ENCODE results near the gene ATP11A.
"Not testable (repeated sequence)": the region's sequence is repeated elsewhere in the genome, so short reads cannot be mapped to it uniquely, and the experiment has no call there.

The ATP11A gene

DNA sequence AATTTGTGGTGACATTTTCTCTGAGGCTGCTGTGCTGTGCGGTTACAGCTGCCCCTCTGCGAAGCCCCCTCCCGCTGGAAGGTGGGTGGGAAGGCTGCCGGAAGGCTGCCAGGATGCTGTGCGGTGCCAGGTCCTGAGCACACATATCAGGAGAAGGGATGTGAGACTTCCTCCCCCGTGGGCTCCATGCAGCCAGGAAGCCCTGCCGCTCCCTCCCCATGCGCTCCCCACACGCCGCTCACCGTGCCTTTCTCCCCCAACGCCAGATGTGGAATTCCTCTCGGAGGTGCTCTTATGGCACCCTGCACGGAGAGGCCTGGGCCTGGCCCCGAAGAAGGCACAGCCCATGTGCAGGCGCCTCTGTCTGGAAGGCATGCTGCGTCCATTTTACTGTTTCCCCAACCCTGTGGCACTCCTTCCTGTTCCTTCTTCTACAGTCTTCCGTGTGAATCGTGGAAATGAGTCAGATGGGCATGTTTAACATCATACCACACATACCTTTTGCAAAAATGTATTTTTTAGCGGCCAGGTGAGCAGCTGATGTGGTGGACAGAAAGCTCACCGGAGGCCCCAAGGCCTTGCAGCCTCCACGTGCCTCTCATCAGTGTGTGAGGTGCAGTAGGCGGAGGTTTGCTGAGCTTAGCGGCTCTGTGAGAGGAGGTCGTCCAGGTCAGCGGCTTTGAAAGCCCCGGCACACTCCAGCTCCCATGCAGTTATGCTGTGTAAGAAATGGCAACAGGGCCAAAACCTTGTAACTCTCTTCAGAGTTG lies 88.0 kb downstream of the ATP11A start:
- no peak for DNase-seq

DNA sequence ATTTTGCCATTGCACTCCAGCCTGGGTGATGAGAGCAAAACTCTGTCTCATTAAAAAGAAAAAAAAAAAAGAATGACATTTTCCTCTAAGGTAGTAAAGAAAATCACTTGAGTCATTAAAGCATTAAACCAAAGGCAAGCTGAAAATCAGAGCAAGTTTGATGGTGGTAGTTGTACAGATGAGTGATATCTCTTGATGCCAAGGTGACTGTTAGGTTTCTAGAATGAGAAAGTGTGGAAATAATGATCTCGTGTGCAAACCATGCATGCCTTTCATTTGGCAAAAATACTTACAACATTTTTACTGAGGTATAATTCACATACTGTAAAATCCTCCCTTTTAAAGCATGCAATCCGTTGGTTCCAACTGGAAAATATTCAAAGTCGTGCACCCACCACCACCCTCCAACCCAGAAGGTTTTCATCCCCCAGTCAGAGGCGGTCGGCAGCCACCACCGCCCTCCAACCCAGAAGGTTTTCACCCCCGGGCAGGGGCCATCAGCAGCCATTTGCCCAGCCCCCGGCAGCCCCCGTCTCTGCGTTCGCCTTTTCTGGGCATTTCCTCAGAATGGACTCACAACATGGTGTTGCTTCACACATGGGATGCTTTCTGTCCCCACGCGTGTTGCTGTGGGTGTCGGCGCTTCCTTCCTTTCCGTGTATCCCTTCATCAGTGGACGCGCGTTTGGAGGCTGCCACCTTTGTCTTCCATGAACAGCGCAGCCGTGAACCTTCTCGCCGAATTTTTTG lies 90.2 kb downstream of the ATP11A start:
- DNase-seq: no peak

DNA sequence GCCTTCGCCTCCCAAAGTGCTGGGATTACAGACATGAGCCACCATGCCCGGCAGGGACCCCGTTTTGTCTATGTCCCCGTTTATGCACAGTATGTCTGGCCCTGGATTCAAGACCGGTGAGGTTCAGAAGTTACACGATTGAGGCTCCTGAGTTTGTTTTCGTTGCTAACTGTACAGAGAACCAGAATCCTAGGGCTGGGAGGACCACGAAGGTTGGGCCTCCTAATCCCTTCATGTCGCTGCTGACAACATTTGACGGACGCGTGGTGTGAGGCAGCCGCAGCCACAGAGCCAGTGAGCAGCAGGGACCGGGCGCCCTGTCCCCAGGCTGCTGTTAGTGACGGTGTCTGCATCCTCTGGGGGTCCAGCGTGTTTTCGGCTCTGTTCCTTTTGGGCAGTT lies 91.4 kb downstream of the ATP11A start:
- DNase-seq: no peak

DNA sequence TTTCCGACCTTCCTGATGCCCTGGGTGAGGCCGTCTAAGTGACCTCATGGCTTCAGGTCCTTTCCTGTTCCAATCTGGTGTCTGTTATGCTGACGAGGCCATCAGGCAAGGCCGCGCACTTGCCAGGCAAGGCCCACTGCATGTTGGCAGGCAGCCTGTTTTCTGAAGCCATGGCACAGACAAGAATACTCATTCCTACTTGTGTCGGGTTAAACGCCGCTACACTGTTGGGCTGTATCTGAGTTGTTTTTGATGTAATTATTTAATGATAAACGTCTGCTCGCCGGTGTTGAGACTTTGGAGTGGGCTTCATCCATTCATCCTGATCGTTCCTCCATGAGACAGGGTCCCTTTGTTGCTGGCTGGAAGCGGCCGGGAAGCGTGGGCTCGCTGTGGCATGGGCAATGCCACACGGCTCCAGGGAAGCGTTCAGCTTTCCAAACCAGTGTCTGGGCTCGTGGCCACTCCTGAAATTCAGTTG lies 92.1 kb downstream of the ATP11A start:
- no peak for DNase-seq

DNA sequence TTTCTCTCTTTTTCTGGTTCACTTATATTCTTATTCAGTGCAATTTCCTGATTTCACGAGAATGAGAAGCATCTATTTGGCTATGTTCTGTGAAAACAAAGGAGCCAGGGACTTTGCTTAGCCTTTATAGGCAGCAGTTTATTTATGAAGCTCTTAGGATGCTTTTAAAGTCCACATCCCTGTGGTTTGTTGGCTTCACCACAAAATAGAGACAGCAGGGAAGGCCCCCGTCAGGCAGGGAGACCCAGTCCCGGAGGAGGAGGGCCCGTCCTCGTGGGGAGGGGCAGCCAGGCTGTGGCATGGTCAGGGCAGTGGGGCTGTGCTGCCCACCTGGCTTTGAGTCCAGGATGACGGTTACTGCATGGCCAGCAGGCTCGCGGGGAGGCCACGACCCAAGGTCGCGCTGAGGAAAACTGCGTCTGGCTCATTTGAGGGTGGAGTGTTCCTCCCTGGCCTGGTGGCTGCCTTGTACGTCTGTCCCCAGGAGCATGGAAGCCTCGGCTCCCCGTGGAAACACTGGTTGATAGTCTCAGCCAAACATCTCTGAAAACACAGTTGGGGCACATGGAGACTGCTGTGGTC lies 92.7 kb downstream of the ATP11A start:
- no peak for DNase-seq

DNA sequence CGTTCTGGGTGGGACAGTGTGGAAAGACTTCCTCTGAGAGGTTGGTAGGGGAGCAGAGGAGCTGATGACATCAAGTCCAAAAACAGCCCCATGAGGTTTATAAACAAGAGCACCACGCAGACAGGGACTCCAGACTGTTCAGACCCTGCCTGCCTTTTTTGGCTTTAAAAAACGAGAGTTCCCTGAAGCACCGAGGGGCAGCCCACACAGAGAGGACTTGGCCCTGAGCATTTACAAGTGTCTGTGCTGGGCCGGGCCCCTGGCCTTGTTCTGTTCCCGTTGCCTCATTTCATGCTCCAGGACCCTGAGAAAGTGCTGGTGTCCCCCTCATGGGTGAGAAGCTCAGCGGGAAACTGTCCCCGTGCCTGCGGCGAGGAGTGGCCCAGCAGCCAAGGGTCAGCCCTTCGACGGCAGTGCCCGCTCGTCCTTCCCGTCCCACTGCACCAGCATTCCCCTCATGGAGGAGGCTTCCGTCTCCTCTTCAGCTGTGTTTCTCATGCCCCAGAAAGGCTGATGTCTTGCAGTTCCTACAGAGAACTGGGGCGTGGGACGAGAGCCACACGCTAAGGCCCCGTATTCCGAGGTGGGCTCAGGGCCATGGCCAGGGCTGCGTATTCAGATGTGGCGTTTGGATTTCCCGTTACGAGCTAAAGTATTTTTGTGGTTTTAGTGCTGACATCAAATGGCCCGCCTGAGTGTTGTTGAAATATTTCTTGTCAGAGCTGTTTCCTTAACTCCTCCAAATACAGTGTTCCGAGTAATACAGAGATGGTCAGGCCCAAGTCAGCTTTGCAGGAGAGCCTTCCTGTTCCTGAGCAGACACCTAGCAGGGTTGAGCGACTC lies 93.5 kb downstream of the ATP11A start:
- no peak for DNase-seq

DNA sequence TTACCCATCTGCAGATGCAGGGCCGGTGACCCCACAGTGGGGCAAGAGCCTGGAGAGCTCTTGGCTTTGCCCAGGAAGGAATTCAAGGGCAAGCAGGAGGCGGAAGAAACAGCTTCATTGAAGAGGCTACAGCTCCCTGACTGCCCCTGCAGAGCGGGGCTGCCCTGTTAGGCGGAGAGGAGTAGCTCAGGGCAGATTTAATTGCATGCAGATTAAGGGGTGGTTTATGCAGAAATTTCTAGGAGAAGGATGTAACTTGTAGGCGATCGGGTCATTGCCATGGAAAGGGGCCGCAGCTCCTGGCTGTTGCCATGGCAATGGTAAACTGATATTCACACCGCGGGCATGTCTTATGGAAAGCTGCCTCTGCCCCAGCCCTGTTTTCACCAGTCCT lies 94.1 kb downstream of the ATP11A start:
- DNase-seq: no peak

DNA sequence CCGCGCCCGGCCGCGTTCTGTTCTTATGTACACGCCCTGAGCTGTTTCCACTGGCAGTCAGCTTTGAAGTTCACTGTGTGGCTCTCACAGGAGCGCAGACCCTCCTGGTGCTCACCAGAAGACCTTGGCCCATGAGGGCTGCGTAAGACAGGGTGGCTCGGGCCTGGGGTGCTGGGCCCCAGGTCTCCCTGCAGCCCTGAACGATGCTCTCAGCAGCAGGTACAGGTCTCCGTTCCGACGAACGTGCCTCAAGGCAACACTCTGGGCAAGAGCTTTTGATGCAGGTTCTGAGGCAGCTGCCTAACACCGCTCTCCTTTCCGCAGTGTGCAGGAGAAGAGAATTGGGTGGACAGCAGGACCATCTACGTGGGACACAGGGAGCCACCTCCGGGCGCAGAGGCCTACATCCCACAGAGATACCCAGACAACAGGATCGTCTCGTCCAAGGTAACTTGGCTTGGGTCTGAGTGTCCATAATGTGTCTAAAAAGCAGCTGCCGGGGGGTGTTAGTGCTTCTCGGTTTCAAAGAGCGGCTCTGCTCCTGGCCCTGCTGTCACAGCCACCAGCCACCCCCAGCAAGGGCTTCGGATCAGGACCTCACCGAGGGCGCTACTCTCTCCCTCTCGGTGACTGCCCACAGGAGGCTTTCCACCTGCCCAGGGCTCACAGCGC lies 95.1 kb downstream of the ATP11A start:
- no peak for DNase-seq

DNA sequence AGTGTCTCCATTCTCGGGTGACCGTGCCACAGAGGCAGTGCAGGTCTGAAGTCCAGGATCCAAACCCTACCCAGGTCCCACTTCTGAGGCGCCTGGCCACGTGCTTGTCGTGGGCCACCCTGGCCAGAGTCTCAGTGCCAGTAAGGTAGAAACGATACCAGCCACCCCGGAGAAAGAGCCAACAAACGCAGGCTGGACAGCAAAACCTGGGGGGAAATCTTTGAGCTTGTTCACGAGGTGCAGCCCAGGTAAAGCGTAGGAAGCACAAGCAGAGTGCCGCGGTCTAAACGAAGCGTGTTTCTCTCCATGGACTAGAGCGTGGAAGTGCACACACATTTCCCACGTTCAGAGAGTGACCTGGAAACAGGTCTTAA lies 95.6 kb downstream of the ATP11A start:
- no peak for DNase-seq

DNA sequence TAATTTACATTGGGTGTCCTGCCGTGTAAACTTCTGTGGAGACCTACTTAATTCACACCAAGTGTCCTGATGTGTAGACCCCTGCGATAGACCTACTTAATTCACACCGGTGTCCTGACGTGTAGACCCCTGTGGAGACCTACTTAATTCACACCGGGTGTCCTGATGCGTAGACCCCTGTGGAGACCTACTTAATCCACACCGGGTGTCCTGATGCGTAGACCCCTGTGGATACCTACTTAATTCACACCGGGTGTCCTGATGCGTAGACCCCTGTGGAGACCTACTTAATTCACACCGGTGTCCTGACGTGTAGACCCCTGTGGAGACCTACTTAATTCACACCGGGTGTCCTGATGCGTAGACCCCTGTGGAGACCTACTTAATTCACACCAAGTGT lies 97.0 kb downstream of the ATP11A start:
- DNase-seq: not testable (repeated sequence)

DNA sequence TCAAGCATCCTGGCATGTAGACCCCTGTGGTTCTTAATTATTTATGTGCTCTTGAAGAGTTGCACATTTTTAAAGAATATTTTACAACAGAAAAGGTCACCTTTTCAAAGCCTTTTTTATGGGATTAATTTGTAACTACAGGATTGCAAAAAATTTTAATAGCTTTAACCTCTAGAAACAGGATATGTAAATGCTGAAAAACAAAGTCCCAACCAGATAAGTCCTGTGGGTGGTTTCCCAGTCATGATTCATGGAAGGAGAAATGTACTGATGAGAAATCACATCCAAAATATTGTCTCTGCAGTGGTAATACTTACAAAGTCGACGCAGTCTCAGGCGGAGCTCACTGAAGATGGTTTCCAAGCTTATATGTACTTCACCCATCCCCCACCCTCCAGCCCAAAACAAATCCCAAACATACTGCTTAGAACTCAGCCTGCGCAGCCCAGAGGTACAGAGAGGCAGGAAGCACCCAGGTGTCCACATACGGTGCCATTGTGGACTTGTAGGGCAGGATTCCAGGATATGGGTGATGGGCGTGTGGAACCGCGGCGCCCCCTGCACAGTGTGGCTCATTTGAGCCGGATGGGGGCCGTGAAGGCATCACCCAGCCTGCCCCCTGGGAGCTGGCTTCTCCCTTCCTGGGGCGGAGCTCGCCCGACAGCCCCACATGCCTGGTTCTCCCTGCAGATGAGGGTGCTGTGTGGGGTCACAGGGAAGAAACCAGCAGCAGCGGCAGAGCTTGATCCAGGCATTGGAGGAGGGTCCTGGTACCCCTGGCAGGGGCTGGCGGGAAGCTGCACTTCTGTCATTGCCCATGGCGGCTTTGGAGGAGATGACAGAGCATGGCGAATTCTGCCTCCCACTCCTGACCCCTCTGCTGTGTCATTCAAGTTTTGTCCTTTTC lies 101.2 kb downstream of the ATP11A start:
- DNase-seq: no peak

DNA sequence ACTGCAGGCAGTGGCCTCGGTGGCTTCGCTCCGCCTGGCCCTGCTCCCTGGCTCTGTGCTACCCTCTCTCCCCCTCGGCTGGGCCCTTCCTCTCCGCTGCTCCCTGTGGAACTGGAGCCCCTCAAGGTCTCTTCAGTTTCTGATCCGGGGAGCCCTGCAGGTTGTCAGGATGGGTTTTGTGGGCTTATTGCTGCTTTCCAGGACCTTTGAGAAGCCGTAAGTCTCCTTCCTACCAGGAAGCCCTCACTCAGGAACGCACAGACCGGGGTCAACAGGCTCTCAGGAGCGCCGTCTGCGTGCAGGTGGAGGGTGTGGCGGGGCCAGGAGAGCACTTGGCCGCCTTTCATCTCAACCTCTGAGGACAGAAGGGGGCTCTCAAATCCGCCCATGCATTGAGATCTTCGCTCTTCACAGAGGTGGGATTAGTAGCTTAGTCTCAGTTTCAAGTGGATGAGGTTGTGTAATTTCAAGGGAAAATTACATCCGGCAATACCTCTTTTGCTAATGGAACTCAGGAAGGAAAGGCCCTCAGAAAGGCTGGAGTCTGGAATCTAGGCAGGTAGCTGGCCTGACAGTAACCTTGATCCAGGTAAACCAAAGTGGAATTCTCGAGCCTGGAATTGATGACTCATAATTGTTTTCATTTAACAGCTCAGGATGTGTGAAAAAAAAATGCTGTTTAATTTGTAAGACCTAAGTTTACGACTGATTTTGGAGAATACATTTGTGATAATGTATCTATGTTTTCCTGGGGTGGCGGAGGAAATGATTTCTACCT lies 102.0 kb downstream of the ATP11A start:
- no peak for DNase-seq

DNA sequence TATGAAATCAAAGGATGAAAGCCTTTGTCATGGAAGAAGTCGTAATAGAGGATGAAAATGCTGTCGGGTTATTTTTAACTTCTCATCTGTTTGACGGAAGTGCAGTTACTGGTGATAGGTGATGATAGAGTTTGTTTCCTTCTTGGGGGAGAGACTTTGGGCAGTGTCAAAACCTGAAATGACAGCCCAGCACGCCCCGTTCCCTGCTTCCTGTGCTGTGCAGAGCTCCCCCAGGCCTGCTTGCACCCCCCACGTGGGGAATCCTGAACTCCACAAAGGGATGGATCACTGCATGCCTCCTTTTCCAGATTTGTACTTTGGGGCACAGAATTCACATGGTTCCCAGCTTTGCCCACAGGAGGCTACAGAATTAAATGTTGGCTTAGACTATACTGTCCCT lies 102.7 kb downstream of the ATP11A start:
- no peak for DNase-seq

DNA sequence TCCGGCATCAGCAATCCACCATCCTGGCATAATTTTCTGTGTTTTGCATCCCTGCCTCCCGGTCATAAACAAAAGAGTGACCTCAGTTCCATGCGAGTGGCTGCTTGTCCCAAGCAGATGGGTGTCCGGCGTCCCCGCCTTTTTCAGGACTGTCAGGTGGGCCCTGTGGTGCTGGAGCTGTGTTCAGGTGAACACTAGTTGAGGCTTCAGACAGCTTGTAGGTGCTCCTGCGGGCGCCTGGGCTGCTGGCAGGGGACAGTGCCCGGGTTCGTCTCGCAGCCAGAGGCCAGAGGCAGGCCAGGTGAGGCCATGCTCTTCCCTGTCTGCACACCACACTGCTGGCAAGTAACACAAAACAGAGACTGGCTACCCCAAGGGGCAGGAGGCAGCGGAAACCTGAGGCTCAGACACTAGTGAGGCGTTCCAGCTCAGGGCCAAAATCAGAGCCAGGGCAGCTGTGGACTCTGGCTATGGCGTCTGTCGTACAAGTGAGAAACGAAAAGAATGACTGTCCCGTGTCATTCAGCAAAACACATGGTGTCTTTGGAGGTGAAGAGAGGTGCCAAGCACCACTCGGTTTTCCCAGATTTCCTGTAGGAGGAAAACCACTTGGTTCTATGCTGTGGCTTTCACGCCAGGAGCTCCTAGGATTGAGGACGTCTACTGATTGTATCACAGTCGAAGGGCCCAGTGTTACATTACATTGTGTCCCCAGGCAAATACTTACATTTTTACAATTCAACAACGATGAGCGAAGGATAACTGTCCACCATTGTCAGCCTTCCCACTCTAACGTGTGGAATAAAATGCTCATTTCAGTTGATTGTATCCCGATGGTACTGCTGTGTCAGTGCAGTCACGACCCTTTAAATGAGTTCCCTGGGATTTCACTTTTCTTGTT lies 104.0 kb downstream of the ATP11A start:
- DNase-seq: no peak

DNA sequence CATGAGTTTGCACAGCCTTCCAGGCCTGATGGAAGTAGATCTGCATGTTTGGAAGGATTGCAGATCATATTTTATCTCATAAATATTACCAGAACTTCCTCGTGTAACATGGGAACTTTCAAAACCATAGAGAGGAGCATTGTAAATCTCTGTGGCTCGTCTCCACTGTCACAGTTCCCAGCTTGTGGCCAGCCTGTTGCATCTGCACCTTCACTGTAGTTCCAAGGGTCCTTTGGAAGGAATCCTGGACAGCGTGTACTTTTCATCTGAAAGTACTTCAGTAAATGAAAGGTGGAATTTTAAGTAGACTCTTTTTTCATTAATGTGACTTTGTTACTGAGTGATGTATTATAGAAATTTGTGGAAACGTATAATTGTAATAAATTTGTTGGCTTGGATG lies 105.4 kb downstream of the ATP11A start:
- DNase-seq: no peak

DNA sequence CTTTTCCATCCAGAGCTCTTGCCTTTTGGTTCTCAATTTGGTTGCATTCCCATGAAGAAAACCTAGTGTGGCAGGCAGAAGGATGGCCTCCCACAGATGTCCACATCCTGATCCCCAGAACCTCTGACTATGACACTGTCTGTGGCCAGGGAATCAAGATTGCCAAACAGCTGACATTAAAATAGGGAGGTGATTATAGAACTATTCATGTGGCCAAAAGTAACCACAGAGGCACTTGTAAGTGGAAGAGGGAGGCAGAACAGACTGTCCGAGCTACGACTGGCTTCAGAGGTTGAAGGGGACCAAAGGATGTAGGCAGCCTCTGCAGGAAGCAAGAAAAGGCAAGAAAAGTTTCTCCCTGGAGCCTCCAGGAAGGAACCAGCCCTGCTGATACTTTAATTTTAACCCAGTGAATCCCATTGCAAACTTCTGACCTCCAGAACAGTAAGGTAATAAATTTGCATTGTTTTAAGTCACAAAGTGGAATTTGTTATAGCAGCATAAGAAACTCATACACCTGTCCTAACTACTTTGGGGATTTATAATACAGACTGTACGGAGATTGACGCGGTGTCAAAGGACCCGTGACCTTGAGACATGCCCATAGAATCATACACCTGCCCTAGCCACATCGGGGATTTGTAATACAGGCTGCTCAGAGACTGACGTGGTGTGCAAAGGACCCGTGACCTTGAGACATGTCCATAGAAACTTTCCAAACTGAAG lies 106.5 kb downstream of the ATP11A start:
- no peak for DNase-seq

DNA sequence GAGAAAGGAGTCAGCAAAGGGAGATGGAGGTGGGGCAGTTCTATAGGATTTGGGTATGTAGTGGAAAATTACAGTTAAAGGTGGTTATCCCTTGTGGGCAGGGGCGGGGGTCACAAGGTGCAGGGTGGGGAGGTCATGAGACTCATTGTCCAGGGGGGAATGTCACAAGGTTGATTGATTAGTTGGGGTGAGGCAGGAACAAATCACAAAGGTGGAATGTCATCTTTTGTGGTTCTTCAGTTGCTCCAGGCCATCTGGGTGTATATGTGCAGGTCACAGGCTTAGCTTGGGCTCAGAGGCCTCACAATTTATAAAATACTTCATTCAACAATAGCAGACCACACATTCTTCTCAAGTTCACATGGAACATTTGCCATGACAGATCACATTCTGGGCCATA lies 109.6 kb downstream of the ATP11A start:
- no peak for DNase-seq

DNA sequence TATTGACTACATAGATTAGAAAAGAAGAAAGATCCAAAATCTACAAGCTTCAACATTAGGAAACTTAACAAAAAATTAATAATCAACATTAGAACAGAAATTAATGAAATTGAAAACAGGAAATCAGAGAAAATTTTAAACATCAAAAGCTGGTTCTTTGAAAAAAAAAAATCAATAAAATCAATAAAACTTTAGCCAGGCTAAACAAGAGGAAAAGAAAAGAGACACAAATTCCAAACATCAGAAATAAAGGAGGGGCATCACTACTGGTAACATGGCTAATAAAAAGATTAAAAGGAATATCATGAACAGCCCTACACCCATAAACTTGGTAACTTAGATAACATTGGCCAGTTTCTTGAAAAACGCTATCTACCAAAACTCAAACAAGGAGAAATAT lies 110.2 kb downstream of the ATP11A start:
- no peak for DNase-seq

DNA sequence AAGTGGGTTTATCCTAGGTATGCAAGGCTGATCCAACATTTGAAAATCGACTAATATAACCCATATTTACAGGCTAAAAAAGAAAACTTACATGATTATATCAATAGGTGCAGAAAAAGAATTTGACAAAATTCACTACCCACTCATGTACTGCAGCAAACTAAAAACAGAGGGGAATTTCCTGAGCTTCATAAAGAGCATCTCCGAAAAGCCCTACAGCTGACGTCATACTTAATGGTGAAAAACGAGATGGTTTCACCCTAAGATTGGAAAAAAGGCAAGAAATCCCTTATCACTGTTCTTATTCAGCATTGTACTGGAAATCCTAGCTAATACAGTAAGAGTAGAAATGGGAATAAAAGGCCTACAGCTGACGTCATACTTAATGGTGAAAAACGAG lies 111.0 kb downstream of the ATP11A start:
- DNase-seq: not testable (repeated sequence)
